ENCODE data around the gene CIB4. TPM values are rescaled to one million over a fixed set of nuclear protein-coding genes. Genes with fewer than 3 reads are reported as not detected.

The CIB4 gene
- total and polyA plus RNA-seq, 7 donors: not detected

DNA sequence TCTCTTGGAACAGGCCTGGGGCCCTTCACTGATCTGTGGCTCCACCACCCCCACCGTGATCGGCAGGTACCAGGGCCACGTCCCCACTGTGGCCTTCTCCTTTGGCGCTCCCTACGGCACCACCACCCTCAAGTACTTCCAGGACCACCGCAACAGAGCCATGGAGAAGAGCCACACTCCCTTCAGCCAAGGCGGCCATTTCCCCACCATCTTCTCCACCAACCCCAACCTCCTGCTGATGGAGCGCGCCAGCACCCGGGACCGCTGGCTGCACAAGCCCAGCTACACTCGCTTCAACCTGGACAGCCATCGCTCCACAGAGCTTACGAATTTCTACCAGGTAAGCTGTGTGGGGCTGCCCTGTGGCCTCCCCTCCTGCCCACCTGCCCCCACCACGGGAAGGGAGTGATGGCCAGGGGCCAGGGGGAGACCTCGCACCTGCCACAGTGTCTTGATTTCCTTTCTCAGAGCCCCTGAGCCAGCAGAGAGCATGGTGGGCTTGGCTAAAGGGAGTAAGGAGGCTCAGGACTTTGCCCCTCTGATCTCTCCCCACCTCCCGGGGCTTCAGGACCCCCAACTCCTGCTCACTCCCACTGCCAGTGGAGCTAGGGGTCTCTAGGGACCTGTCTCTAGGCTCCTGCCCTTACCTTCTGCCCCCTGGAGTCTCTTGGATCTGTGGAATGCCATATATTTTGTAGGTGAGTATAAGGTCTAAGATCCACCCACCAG lies 65.2 kb downstream of the CIB4 start:
- Histone ChIP-seq H3K4me3 (no peak overlapping the region), H3K27me3 (peaks cover 0 to 2% (median 0%) of the 10 kb centered on the region in 3 donors), H3K4me1 (no peaks in the 10 kb centered on the region), H3K9me3 (no peaks in the 10 kb centered on the region), H3K27ac (no peak overlapping the region), H3K36me3 (no peaks in the 10 kb centered on the region)
- intact Hi-C loops (cut with DNase I): no loop called here
- peak; percentile 51 for DNase-seq
- no peak for TF ChIP-seq EP300 (IDR thresholded peaks at IDR 0.05)
- 88 to 92% methylated on average over 17 of the region's 17 CpGs for WGBS, 2 donors

DNA sequence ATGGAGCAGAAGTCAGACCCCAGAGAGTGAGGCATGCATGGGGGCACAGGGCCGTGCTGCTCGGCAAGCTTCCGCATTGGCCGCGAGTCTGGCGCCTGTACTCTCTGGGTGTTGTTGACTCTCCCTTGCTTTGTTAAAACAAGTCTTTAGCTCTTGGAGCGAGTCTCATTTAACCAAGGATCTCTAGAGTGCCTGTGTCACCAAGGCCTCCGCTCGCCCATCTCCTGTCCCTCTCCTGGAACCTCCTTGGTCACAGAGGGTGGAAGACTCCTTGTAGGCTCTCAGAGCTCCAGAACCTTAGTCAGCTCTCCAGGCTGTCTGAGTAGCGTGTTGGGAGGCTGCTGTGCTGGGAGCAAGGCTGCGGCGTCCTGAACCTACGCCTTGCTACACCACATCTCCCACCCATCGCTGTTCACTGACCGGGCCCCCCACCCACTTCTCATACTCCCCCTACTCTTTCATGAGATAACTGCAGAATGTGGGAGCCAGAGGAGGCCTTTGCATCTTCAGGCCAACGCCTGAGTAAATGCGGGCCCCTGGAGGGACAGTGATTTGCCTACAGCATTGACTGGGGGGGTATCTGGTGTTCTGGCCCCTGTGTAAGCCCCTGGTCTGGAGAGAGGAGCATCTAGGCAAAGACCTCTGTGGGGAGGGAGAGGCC lies 66.1 kb downstream of the CIB4 start:
- no peaks in the 10 kb centered on the region for H3K9me3 ChIP-seq
- peak; percentile 44 for DNase-seq
- H3K36me3 ChIP-seq: no peaks in the 10 kb centered on the region
- H3K4me1 ChIP-seq: no peaks in the 10 kb centered on the region
- no peak overlapping the region for H3K27ac ChIP-seq
- intact Hi-C loops (cut with DNase I): no loop called here
- peaks cover 0 to 5% (median 0%) of the 10 kb centered on the region in 3 donors for H3K27me3 ChIP-seq
- WGBS, 2 donors: 84 to 88% methylated on average over 17 of the region's 17 CpGs
- TF ChIP-seq POLR2A (IDR thresholded peaks at IDR 0.05): no peak
- TF ChIP-seq EP300 (IDR thresholded peaks at IDR 0.05): no peak
- no peak for TF ChIP-seq POLR2AphosphoS5 (IDR thresholded peaks at IDR 0.05)
- TF ChIP-seq, protein P1, sequence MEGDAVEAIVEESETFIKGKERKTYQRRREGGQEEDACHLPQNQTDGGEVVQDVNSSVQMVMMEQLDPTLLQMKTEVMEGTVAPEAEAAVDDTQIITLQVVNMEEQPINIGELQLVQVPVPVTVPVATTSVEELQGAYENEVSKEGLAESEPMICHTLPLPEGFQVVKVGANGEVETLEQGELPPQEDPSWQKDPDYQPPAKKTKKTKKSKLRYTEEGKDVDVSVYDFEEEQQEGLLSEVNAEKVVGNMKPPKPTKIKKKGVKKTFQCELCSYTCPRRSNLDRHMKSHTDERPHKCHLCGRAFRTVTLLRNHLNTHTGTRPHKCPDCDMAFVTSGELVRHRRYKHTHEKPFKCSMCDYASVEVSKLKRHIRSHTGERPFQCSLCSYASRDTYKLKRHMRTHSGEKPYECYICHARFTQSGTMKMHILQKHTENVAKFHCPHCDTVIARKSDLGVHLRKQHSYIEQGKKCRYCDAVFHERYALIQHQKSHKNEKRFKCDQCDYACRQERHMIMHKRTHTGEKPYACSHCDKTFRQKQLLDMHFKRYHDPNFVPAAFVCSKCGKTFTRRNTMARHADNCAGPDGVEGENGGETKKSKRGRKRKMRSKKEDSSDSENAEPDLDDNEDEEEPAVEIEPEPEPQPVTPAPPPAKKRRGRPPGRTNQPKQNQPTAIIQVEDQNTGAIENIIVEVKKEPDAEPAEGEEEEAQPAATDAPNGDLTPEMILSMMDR (IDR thresholded peaks at IDR 0.05): no peak
- no peak overlapping the region for H3K4me3 ChIP-seq

DNA sequence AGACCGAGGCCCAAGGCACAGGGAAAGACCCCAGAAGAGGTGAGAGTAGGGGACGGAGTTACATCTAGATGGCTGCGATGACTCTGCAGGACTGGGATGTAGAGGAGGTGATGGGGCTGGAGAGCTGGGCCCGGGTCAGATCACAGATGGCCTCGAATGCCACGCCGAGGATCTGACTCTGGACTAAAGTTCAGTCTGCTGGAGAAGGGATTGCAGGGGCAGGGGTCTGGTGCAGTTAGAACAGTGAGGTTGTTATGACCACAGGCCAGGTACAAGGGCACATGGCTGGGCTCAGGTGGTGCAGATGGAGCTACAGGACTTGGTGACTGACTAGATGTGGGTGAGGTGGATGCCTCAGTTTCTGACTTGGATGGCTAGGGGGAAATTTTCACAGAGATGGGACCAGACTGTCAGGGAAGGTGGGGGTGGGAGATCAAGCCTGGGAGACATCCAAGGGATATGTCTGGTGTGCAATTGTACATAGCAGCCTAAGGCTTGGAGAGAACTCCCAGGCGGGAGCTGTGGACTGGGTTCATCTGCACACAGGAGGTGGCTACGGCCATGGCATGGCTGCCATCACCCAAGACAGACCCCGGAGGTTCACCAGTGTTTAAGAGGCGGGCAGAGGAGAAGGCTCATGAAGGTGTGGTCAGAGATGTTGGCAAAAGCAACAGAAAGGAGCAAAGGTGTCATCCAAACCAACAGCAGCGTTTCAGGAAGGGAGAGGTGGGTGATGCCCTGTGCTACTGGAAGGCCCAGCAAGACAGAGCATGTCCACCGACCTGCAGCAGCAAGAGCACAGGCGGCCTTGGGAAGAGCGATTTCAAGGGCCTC lies 66.9 kb downstream of the CIB4 start:
- intact Hi-C loops (cut with DNase I): no loop called here
- Histone ChIP-seq H3K4me1 (no peaks in the 10 kb centered on the region), H3K36me3 (no peaks in the 10 kb centered on the region), H3K27me3 (peaks cover 0 to 12% (median 0%) of the 10 kb centered on the region in 3 donors), H3K9me3 (no peaks in the 10 kb centered on the region), H3K27ac (no peak overlapping the region), H3K4me3 (no peak overlapping the region)
- 88 to 90% methylated on average over 15 of the region's 15 CpGs for WGBS, 2 donors
- DNase-seq: peak; percentile 47
- TF ChIP-seq POLR2AphosphoS5 (IDR thresholded peaks at IDR 0.05) (no peak), POLR2A (IDR thresholded peaks at IDR 0.05) (no peak), EP300 (IDR thresholded peaks at IDR 0.05) (no peak)
- TF ChIP-seq, protein P1 (IDR thresholded peaks at IDR 0.05): no peak

DNA sequence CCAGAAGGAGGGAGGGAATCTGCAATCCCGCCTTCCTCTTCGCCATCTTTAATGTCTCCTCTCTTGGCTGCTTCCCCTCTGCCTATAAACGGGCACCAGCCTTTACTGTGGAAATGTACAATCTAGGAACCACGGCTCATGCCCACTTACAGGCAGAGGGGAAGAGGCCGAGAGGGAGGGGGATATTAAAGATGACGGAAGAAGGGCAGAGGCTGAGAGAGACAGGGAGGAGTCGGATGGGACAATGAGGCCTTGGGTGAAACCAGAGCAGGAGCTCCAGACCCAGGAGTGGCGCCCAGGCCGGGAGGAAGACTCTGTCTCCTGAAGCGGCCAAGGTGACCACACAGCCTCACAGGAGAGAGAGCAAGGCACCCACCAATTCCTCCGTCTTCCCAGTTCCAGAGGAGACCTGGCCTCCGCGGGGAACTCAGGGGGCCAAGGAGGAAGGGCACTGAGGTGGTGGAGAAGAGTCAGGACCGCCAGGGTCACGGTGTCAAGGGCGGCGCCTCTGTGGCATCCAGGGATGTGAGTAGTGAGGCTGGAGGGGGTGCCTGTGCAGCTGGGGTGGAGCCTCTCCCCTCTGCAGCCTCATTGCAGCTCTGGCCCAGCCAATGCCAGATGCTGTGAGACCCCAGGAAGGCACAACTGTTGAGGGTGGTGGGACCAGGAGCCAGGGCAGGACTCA lies 67.8 kb downstream of the CIB4 start:
- Histone ChIP-seq H3K4me3 (no peak overlapping the region), H3K9me3 (no peaks in the 10 kb centered on the region), H3K4me1 (no peaks in the 10 kb centered on the region), H3K36me3 (no peaks in the 10 kb centered on the region), H3K27ac (no peak overlapping the region), H3K27me3 (peaks cover 0 to 19% (median 0%) of the 10 kb centered on the region in 3 donors)
- intact Hi-C loops (cut with DNase I): no loop called here
- peak; percentile 57 for DNase-seq
- WGBS, 2 donors: 90 to 91% methylated on average over 17 of the region's 17 CpGs
- TF ChIP-seq POLR2A (IDR thresholded peaks at IDR 0.05) (no peak), POLR2AphosphoS5 (IDR thresholded peaks at IDR 0.05) (no peak), EP300 (IDR thresholded peaks at IDR 0.05) (no peak)
- TF ChIP-seq, protein P1 (IDR thresholded peaks at IDR 0.05): no peak

All from sigmoid colon (tissue), 7 donors.